Activated T-cell treated with anti-CD3 and anti-CD28 coated beads for 1 hour (primary cell): ENCODE measurements around the gene SS18.

ENCODE experiments used
- DNase-seq: peaks from one replicate; pipeline ENCODE4 v3.0.0-alpha.2; 2020; ENCODE audit warnings: low read depth

SS18 gene

GRCh38 chr18:26002375-26002910 lies 88.0 kb downstream of the SS18 start:
- no peak for DNase-seq

- DNase-seq = no peak
These were observed 92.0 kb downstream of the SS18 start for GRCh38 chr18:25998461-25998860.

GRCh38 chr18:25992566-25992965 lies 97.8 kb downstream of the SS18 start:
- no peak for DNase-seq

- DNase-seq = no peak
These were observed 99.9 kb downstream of the SS18 start for GRCh38 chr18:25990473-25990872.

GRCh38 chr18:25985707-25986394 lies 104.6 kb downstream of the SS18 start:
- no peak for DNase-seq

- DNase-seq = no peak
These were observed 106.7 kb downstream of the SS18 start for GRCh38 chr18:25983730-25984129.

GRCh38 chr18:25982961-25983360 lies 107.5 kb downstream of the SS18 start:
- no peak for DNase-seq

GRCh38 chr18:25982153-25982552 lies 108.3 kb downstream of the SS18 start:
- DNase-seq = no peak

GRCh38 chr18:25979369-25980040 lies 110.9 kb downstream of the SS18 start:
- DNase-seq = no peak

GRCh38 chr18:25976554-25976953 lies 113.9 kb downstream of the SS18 start:
- DNase-seq = no peak

GRCh38 chr18:25974630-25975077 lies 115.8 kb downstream of the SS18 start:
- no peak for DNase-seq
